ACC112 (cell line): Measurements from ENCODE around the gene MSMP.

Source experiments
- H2AFZ ChIP-seq: fragments of 200-600 bp; sonication (generic); one replicate; pipeline ENCODE4 v1.6.0; 2017; ENCODE audit warnings: antibody characterized with exemption, low read length; ENCODE audit not compliant: unreplicated experiment
- H3K27ac ChIP-seq: fragments of 200-600 bp; sonication (generic); 2 replicates; pipeline ENCODE4 v1.5.1; 2014; ENCODE audit warnings: low read depth, mild to moderate bottlenecking, antibody characterized with exemption, low read length, moderate library complexity
- H3K27me3 ChIP-seq: fragments of 200-600 bp; sonication (generic); 2 replicates; pipeline ENCODE4 v1.6.1; 2014; ENCODE audit warnings: mild to moderate bottlenecking, antibody characterized with exemption, low read length, moderate library complexity, mixed read lengths; ENCODE audit not compliant: insufficient read depth
- H3K36me3 ChIP-seq: fragments of 200-600 bp; sonication (generic); 2 replicates; pipeline ENCODE4 v1.6.1; 2016; ENCODE audit warnings: mild to moderate bottlenecking, antibody characterized with exemption, low read length, moderate library complexity, mixed read lengths; ENCODE audit not compliant: insufficient read depth
- H3K4me1 ChIP-seq: fragments of 200-600 bp; sonication (generic); one replicate; pipeline ENCODE4 v1.6.1; 2016; ENCODE audit warnings: low read length, mixed read lengths; ENCODE audit not compliant: insufficient read depth, unreplicated experiment, control insufficient read depth
- H3K4me3 ChIP-seq: fragments of 200-600 bp; sonication (generic); 2 replicates; pipeline ENCODE4 v1.5.1; 2014; ENCODE audit warnings: mild to moderate bottlenecking, low read depth, low read length
- H3K79me2 ChIP-seq: fragments of 200-600 bp; sonication (generic); one replicate; pipeline ENCODE4 v1.6.0; 2016; ENCODE audit warnings: low read length; ENCODE audit not compliant: control insufficient read depth, unreplicated experiment, insufficient read depth

MSMP gene

GRCh38 chr9:35757226-35757891, 3.3 kb upstream of the MSMP start:
- Histone ChIP-seq H3K79me2 (no peaks in the 10 kb centered on the region), H2AFZ (no peak overlapping the region), H3K36me3 (peaks cover 9% of the 10 kb centered on the region; the same call in 1 of the 2 replicates), H3K4me3 (peak overlapping the region; percentile 67; the same call in 1 of the 2 replicates), H3K27me3 (no peaks in the 10 kb centered on the region), H3K27ac (no peak overlapping the region), H3K4me1 (peaks cover 24% of the 10 kb centered on the region)

- peaks cover 9% of the 10 kb centered on the region; the same call in 1 of the 2 replicates for H3K36me3 ChIP-seq
- no peak overlapping the region for H3K27ac ChIP-seq
- peak overlapping the region; percentile 67 for H3K4me3 ChIP-seq
- H3K27me3 ChIP-seq = no peaks in the 10 kb centered on the region
- H2AFZ ChIP-seq = no peak overlapping the region
- peaks cover 24% of the 10 kb centered on the region for H3K4me1 ChIP-seq
- H3K79me2 ChIP-seq = no peaks in the 10 kb centered on the region
These were observed 2.5 kb upstream of the MSMP start for GRCh38 chr9:35756275-35757225.

DNA sequence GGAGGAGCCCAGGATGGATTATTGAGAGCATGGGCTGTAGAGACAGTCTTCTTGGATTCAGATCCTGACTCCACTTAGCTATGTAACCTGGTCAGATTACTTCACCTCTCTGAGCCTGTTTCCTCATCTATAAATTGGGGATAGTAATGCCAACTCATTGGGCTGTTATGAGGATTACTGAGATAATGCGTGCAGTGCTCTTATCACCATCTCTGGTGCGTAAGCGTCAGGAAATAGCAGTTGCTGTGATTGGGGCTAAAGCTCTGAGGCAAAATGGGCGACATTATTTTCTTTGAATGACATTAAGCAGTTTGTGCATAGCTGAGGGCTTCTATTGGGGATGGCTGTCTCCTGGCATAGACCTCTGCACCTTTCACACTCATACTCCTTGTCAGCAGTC, 995 bp upstream of the MSMP start:
- H3K27me3 ChIP-seq = no peaks in the 10 kb centered on the region
- H3K36me3 ChIP-seq = peaks cover 9% of the 10 kb centered on the region; the same call in 1 of the 2 replicates
- H2AFZ ChIP-seq = no peak overlapping the region
- no peak overlapping the region for H3K27ac ChIP-seq
- H3K4me3 ChIP-seq = no peak overlapping the region
- peaks cover 14% of the 10 kb centered on the region for H3K4me1 ChIP-seq
- H3K79me2 ChIP-seq = no peaks in the 10 kb centered on the region

DNA sequence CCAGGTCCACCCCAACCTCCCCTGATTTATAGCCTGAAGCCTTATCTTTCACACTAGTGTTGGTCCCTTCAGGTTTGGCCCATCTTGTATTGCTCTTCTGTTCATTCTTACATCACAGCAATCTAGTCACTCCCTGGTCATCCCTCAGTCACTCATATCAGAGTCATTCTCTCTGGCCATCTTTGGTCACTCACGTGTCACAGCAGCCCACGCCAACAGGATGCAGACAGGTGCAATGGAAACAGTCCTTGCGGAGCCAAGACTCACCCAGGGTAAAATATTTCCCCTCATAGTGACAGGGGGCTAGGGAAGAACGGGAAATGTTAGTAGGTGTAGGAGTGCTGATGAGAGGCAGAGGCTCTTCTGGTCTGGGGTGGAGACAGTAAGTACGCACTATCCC, 610 bp downstream of the MSMP start:
- Histone ChIP-seq H2AFZ (no peak overlapping the region), H3K36me3 (peaks cover 9% of the 10 kb centered on the region; the same call in 1 of the 2 replicates)

GRCh38 chr9:35750256-35750531, 3.9 kb downstream of the MSMP start:
- no peaks in the 10 kb centered on the region for H3K27me3 ChIP-seq
- H3K36me3 ChIP-seq = peaks cover 9% of the 10 kb centered on the region; the same call in 1 of the 2 replicates
- H3K79me2 ChIP-seq = peaks cover 33% of the 10 kb centered on the region
- H3K4me3 ChIP-seq = peak overlapping the region; percentile 85
- no peak overlapping the region for H2AFZ ChIP-seq
- peaks cover 16% of the 10 kb centered on the region for H3K4me1 ChIP-seq
- peak overlapping the region; percentile 71; the same call in 1 of the 2 replicates for H3K27ac ChIP-seq

More for the DNA sequence above, 610 bp downstream of the MSMP start:
- H3K27ac ChIP-seq = no peak overlapping the region
- H3K79me2 ChIP-seq = peaks cover 2% of the 10 kb centered on the region
- no peak overlapping the region for H3K4me3 ChIP-seq
- H3K4me1 ChIP-seq = peaks cover 12% of the 10 kb centered on the region
- no peaks in the 10 kb centered on the region for H3K27me3 ChIP-seq

DNA sequence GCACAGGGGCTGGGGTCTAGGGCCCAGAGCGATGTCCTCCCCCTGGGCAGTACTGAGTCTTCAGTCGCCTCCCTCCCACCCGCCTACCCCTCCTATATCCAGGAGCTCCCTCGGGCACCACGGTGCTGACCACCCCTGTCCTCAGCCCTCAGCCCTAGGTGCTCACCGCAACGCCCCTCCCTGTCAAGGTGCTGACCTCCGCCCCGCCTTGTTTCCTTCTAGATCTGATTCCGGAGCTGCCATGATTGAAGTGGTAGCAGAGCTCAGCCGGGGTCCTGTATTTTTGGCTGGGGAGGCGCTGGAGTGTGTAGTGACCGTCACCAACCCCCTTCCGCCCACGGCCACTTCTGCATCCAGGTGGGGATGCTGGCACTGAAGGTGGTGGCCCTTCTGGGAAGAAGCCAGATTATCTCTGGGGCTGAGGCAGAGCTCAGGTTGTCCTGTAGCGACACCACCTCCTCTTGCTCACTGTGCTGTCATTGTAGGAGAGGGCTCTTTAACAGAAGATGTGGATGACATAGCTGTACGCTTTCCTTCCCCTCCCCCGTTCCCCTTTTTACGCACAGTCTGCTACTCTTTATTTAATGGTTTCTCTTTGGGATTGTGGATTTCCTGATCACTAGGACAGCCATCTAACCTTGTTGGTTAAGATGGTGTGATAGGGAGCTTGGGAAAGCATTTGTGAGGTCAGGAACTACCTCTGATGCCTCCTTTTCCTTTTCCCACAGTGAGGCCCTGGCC, 4.4 kb downstream of the MSMP start:
- Histone ChIP-seq H3K27ac (peak overlapping the region; percentile 71; the same call in 1 of the 2 replicates), H2AFZ (peak overlapping the region; percentile 80), H3K4me3 (peak overlapping the region; percentile 85), H3K36me3 (peaks cover 6% of the 10 kb centered on the region; the same call in 1 of the 2 replicates), H3K4me1 (peaks cover 16% of the 10 kb centered on the region), H3K27me3 (no peaks in the 10 kb centered on the region), H3K79me2 (peaks cover 35% of the 10 kb centered on the region)

DNA sequence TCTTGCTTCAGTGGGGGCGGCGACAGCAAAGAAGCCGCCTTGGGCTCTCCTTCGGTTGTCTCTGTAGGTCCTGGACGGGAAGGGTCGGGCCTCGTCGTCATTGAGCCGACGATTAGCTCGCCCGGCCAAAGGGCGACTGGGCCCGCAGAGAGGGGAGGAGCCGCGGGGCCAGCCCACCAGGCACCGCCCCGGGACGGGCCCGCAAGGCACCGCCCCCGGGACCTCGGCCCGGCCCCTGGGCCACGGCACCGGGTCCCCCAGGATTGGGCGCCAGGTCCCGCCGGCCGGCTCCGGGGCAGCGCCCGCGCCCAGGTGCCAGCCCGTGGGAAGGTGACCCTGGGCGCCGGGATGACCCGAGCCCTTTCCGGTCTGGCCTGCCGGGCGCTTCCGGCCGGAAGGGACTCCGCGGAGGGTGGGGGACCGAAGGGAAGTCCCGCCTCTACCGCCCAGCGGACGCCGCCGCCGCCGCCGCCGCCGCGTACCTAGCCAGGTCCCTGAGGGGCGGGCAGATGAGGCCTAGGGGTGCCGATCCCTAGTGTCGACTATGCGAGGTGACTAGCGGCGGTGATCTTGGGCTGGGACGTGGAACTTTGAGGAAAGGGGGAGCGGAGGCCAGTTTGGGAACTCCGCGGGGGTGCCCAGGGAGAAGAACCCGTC, 5.1 kb downstream of the MSMP start, which contains the start of the genes GBA2 and RGP1:
TSS of gene GBA2 (minus strand) at position 371 of the 657 bp plus-strand sequence. CDS start 524 bp downstream, outside the sequence.
TSS of gene RGP1 (plus strand) at position 430 of the 657 bp plus-strand sequence. CDS start 469 bp downstream, outside the sequence.
- peaks cover 11% of the 10 kb centered on the region; the same call in 1 of the 2 replicates for H3K36me3 ChIP-seq
- H3K27me3 ChIP-seq = no peaks in the 10 kb centered on the region
- peak within 1 kb of the TSS; percentile 71; the same call in 1 of the 2 replicates for H3K27ac ChIP-seq
- H3K4me3 ChIP-seq = peak within 1 kb of the TSS; percentile 85
- peaks cover 41% of the 10 kb centered on the region for H3K79me2 ChIP-seq
- peak within 1 kb of the TSS; percentile 80 for H2AFZ ChIP-seq
- peaks cover 16% of the 10 kb centered on the region for H3K4me1 ChIP-seq

GRCh38 chr9:35748242-35748857, 5.7 kb downstream of the MSMP start:
- Histone ChIP-seq H3K27me3 (no peaks in the 10 kb centered on the region), H2AFZ (peak overlapping the region; percentile 51), H3K4me3 (peak overlapping the region; percentile 85), H3K36me3 (peaks cover 8% of the 10 kb centered on the region; the same call in 1 of the 2 replicates), H3K27ac (peak overlapping the region; percentile 71; the same call in 1 of the 2 replicates), H3K79me2 (peaks cover 41% of the 10 kb centered on the region), H3K4me1 (peaks cover 16% of the 10 kb centered on the region)

- H3K36me3 ChIP-seq = peaks cover 7% of the 10 kb centered on the region; the same call in 1 of the 2 replicates
- no peak overlapping the region for H2AFZ ChIP-seq
- peaks cover 41% of the 10 kb centered on the region for H3K79me2 ChIP-seq
- H3K27me3 ChIP-seq = no peaks in the 10 kb centered on the region
- no peak overlapping the region for H3K27ac ChIP-seq
- peak overlapping the region; percentile 85 for H3K4me3 ChIP-seq
- peaks cover 16% of the 10 kb centered on the region for H3K4me1 ChIP-seq
These were observed 7.5 kb downstream of the MSMP start for GRCh38 chr9:35746583-35746982.
